Measurements from ENCODE around the gene MACO1.

DNA sequence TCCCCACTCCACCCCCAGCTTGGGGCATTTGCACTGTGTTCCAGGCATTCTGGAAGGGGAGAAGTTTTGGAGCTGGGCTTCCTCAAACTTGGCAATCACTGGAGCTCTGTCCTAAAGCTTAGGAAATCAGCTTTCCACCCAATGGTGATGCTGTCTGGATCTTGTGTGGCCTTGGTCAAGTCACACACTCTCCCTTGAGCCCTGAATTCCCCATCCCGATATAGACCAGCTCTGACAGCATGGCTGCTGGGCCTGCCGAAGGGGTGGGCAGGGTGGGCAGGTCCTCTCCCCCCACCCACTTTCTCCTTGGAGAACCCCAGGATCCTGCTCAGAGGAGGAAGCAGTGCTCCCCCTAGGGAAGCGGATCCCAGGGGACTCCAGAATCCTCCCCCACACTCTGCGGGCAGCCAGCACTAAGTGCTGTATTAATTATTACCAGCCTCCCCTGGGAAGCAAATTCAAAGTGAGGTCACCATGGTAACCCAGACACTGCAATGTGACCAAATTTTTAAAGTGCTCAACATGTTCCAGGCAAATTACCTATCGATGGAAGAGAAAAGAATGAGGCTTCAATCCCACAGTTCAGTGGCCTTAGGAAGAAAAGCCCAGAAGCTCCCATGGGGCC, 91.4 kb downstream of the MACO1 start:
- TF ChIP-seq, protein P1, sequence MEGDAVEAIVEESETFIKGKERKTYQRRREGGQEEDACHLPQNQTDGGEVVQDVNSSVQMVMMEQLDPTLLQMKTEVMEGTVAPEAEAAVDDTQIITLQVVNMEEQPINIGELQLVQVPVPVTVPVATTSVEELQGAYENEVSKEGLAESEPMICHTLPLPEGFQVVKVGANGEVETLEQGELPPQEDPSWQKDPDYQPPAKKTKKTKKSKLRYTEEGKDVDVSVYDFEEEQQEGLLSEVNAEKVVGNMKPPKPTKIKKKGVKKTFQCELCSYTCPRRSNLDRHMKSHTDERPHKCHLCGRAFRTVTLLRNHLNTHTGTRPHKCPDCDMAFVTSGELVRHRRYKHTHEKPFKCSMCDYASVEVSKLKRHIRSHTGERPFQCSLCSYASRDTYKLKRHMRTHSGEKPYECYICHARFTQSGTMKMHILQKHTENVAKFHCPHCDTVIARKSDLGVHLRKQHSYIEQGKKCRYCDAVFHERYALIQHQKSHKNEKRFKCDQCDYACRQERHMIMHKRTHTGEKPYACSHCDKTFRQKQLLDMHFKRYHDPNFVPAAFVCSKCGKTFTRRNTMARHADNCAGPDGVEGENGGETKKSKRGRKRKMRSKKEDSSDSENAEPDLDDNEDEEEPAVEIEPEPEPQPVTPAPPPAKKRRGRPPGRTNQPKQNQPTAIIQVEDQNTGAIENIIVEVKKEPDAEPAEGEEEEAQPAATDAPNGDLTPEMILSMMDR (IDR thresholded peaks at IDR 0.05; ENCODE audit: low read depth, low read length, poor library complexity, severe bottlenecking): no peak
- TF ChIP-seq EZH2phosphoT487 (IDR thresholded peaks at IDR 0.05; ENCODE audit: borderline replicate concordance, low read length): no peak

All from DOHH2 (cell line).